T-helper 2 cell treated with Interferon-gamma antibody and Interleukin-4, amounts not matched to agents 5 μg/mL and 100 μg/mL, for 36 hours (primary cell): ENCODE data around the gene PSMB2.

Experiments used
- DNase-seq: peaks from one replicate; pipeline ENCODE4 v3.0.0; 2021; ENCODE audit warnings: low spot score
- H3K27ac Mint-ChIP-seq: one replicate; pipeline ENCODE4 v1.8.0; 2021; ENCODE audit warnings: mild to moderate bottlenecking, mixed read lengths
- H3K27me3 Mint-ChIP-seq: one replicate; pipeline ENCODE4 v1.8.0; 2021; ENCODE audit warnings: low read depth, mixed read lengths
- H3K36me3 Mint-ChIP-seq: one replicate; pipeline ENCODE4 v1.8.0; 2021; ENCODE audit warnings: low read depth, mixed read lengths
- H3K4me1 Mint-ChIP-seq: one replicate; pipeline ENCODE4 v1.8.0; 2021; ENCODE audit warnings: low read depth, mixed read lengths
- H3K4me3 Mint-ChIP-seq: one replicate; pipeline ENCODE4 v1.8.0; 2022; ENCODE audit warnings: mild to moderate bottlenecking, moderate library complexity, mixed read lengths
- H3K9me3 Mint-ChIP-seq: one replicate; pipeline ENCODE4 v1.8.0; 2021; ENCODE audit warnings: mixed read lengths

Gene PSMB2

GRCh38 chr1:35631396-35631795 lies 9.9 kb downstream of the PSMB2 start:
- Mint-ChIP-seq H3K36me3 (peaks cover 52% of the 10 kb centered on the region), H3K27ac (no peak overlapping the region), H3K4me1 (peaks cover 13% of the 10 kb centered on the region), H3K9me3 (no peaks in the 10 kb centered on the region), H3K27me3 (no peaks in the 10 kb centered on the region), H3K4me3 (no peak overlapping the region)
- no peak for DNase-seq

GRCh38 chr1:35629051-35629450 lies 12.3 kb downstream of the PSMB2 start:
- Mint-ChIP-seq H3K4me3 (no peak overlapping the region), H3K27ac (no peak overlapping the region), H3K36me3 (peaks cover 46% of the 10 kb centered on the region), H3K27me3 (no peaks in the 10 kb centered on the region), H3K4me1 (peaks cover 7% of the 10 kb centered on the region), H3K9me3 (no peaks in the 10 kb centered on the region)
- no peak for DNase-seq

- H3K9me3 Mint-ChIP-seq, result no peaks in the 10 kb centered on the region
- no peak for DNase-seq
- H3K4me3 Mint-ChIP-seq, result no peak overlapping the region
- H3K4me1 Mint-ChIP-seq, result peaks cover 4% of the 10 kb centered on the region
- peaks cover 32% of the 10 kb centered on the region for H3K36me3 Mint-ChIP-seq
- no peak overlapping the region for H3K27ac Mint-ChIP-seq
- no peaks in the 10 kb centered on the region for H3K27me3 Mint-ChIP-seq
Measured at GRCh38 chr1:35623832-35624231, 17.5 kb downstream of the PSMB2 start.

- peaks cover 5% of the 10 kb centered on the region for H3K4me1 Mint-ChIP-seq
Measured at GRCh38 chr1:35622510-35623178, 18.7 kb downstream of the PSMB2 start.

GRCh38 chr1:35619237-35620121 lies 21.8 kb downstream of the PSMB2 start:
- Mint-ChIP-seq H3K27ac (no peak overlapping the region), H3K9me3 (no peaks in the 10 kb centered on the region), H3K36me3 (peaks cover 36% of the 10 kb centered on the region), H3K4me3 (no peak overlapping the region), H3K27me3 (no peaks in the 10 kb centered on the region), H3K4me1 (peaks cover 6% of the 10 kb centered on the region)
- DNase-seq, result no peak

More at GRCh38 chr1:35622510-35623178, 18.7 kb downstream of the PSMB2 start:
- H3K27ac Mint-ChIP-seq, result no peak overlapping the region
- H3K27me3 Mint-ChIP-seq, result no peaks in the 10 kb centered on the region
- H3K9me3 Mint-ChIP-seq, result no peaks in the 10 kb centered on the region
- DNase-seq, result no peak
- peaks cover 33% of the 10 kb centered on the region for H3K36me3 Mint-ChIP-seq
- H3K4me3 Mint-ChIP-seq, result no peak overlapping the region

GRCh38 chr1:35615440-35615839 lies 25.9 kb downstream of the PSMB2 start:
- Mint-ChIP-seq H3K27ac (no peak overlapping the region), H3K4me1 (peaks cover 6% of the 10 kb centered on the region), H3K36me3 (peaks cover 25% of the 10 kb centered on the region), H3K9me3 (no peaks in the 10 kb centered on the region), H3K27me3 (no peaks in the 10 kb centered on the region), H3K4me3 (no peak overlapping the region)
- no peak for DNase-seq

- H3K4me1 Mint-ChIP-seq, result peaks cover 5% of the 10 kb centered on the region
- H3K36me3 Mint-ChIP-seq, result peaks cover 35% of the 10 kb centered on the region
- H3K9me3 Mint-ChIP-seq, result no peaks in the 10 kb centered on the region
- H3K27me3 Mint-ChIP-seq, result no peaks in the 10 kb centered on the region
- no peak for DNase-seq
- no peak overlapping the region for H3K4me3 Mint-ChIP-seq
- H3K27ac Mint-ChIP-seq, result no peak overlapping the region
Measured at GRCh38 chr1:35611655-35612054, 29.7 kb downstream of the PSMB2 start.

GRCh38 chr1:35605867-35606182 lies 35.5 kb downstream of the PSMB2 start:
- Mint-ChIP-seq H3K36me3 (peaks cover 59% of the 10 kb centered on the region), H3K27ac (no peak overlapping the region), H3K9me3 (no peaks in the 10 kb centered on the region), H3K4me3 (no peak overlapping the region), H3K4me1 (peaks cover 15% of the 10 kb centered on the region), H3K27me3 (no peaks in the 10 kb centered on the region)
- DNase-seq, result no peak

- Mint-ChIP-seq H3K4me1 (peaks cover 15% of the 10 kb centered on the region), H3K4me3 (no peak overlapping the region), H3K36me3 (peaks cover 59% of the 10 kb centered on the region), H3K27ac (no peak overlapping the region), H3K9me3 (no peaks in the 10 kb centered on the region), H3K27me3 (no peaks in the 10 kb centered on the region)
- no peak for DNase-seq
Measured at GRCh38 chr1:35605071-35605866, 36.1 kb downstream of the PSMB2 start.

GRCh38 chr1:35603941-35604340 lies 37.4 kb downstream of the PSMB2 start:
- H3K36me3 Mint-ChIP-seq, result peaks cover 56% of the 10 kb centered on the region
- H3K4me1 Mint-ChIP-seq, result peaks cover 15% of the 10 kb centered on the region
- no peak overlapping the region for H3K4me3 Mint-ChIP-seq
- H3K27ac Mint-ChIP-seq, result no peak overlapping the region
- H3K9me3 Mint-ChIP-seq, result no peaks in the 10 kb centered on the region
- DNase-seq, result no peak
- H3K27me3 Mint-ChIP-seq, result no peaks in the 10 kb centered on the region

- H3K4me3 Mint-ChIP-seq, result no peak overlapping the region
- peaks cover 15% of the 10 kb centered on the region for H3K4me1 Mint-ChIP-seq
- no peak overlapping the region for H3K27ac Mint-ChIP-seq
- DNase-seq, result no peak
- H3K36me3 Mint-ChIP-seq, result peaks cover 53% of the 10 kb centered on the region
- no peaks in the 10 kb centered on the region for H3K27me3 Mint-ChIP-seq
- H3K9me3 Mint-ChIP-seq, result no peaks in the 10 kb centered on the region
Measured at GRCh38 chr1:35603468-35603867, 37.9 kb downstream of the PSMB2 start.

- Mint-ChIP-seq H3K4me3 (no peak overlapping the region), H3K27ac (no peak overlapping the region), H3K4me1 (no peaks in the 10 kb centered on the region), H3K9me3 (no peaks in the 10 kb centered on the region), H3K27me3 (no peaks in the 10 kb centered on the region), H3K36me3 (peaks cover 32% of the 10 kb centered on the region)
- no peak for DNase-seq
Measured at GRCh38 chr1:35600593-35600992, 40.7 kb downstream of the PSMB2 start.

- no peaks in the 10 kb centered on the region for H3K27me3 Mint-ChIP-seq
- peaks cover 27% of the 10 kb centered on the region for H3K36me3 Mint-ChIP-seq
- no peaks in the 10 kb centered on the region for H3K9me3 Mint-ChIP-seq
- no peak overlapping the region for H3K27ac Mint-ChIP-seq
- DNase-seq, result no peak
- no peaks in the 10 kb centered on the region for H3K4me1 Mint-ChIP-seq
- H3K4me3 Mint-ChIP-seq, result no peak overlapping the region
Measured at GRCh38 chr1:35599411-35599810, 41.9 kb downstream of the PSMB2 start.

GRCh38 chr1:35598895-35599294 lies 42.4 kb downstream of the PSMB2 start:
- Mint-ChIP-seq H3K4me1 (peaks cover under 1% of the 10 kb centered on the region), H3K27ac (no peak overlapping the region), H3K9me3 (no peaks in the 10 kb centered on the region), H3K36me3 (peaks cover 22% of the 10 kb centered on the region), H3K27me3 (no peaks in the 10 kb centered on the region), H3K4me3 (no peak overlapping the region)
- DNase-seq, result no peak
